GM12878 (cell line): ENCODE data around the gene PLEKHN1. TPM values are rescaled to one million over a fixed set of nuclear protein-coding genes. Genes with fewer than 3 reads are reported as not detected.

ENCODE experiments used
- ATAC-seq: fragments of 200-7000 bp; cut with Tn5 transposase; 3 replicates; pipeline ENCODE4 v1.9.1; 2020; ENCODE audit warnings: mild to moderate bottlenecking, moderate library complexity
- BruUV-seq: library from RNA; stranded (reverse); fragments of 400-500 nt; replicated peaks from 2 replicates; lab custom pipeline; 2021; lab: Mats Ljungman, UMichigan
- CTCF ChIA-PET: fragments of 300-600 bp; sonication (Branson Sonifier 250); formaldehyde crosslinking; extraction: SDS; loops from one replicate; lab custom pipeline; 2021; ENCODE audit warnings: inconsistent platforms; lab: Yijun Ruan, JAX
- POLR2A ChIA-PET: fragments of 350-600 bp; formaldehyde crosslinking; extraction: SDS; loops from one replicate; lab custom pipeline; 2021; ENCODE audit warnings: inconsistent platforms; lab: Charles Lee
- RAD21 ChIA-PET: fragments of 300-600 bp; sonication (Branson Sonifier 250); formaldehyde crosslinking; loops from one replicate; lab custom pipeline; 2023; ENCODE audit warnings: antibody characterized with exemption; ENCODE audit not compliant: unreplicated experiment; lab: Charles Lee
- SMC1A ChIA-PET: fragments of 300-600 bp; sonication (Branson Sonifier 250); formaldehyde crosslinking; loops from one replicate; lab custom pipeline; 2023; ENCODE audit not compliant: unreplicated experiment, uncharacterized antibody; lab: Charles Lee
- DNase-seq: peaks from one replicate; pipeline ENCODE4 v3.0.0-alpha.2; 2011; ENCODE audit warnings: low read depth, low spot score
- FAIRE-seq: peaks from 3 replicates; lab custom pipeline; 2011; peaks lifted over from hg19 to GRCh38; lab: Jason Lieb, UNC
- H2AFZ ChIP-seq: 2 replicates; pipeline ENCODE4 v1.6.0; 2011; ENCODE audit warnings: low read depth, low read length, control low read depth; ENCODE audit not compliant: control insufficient read depth
- H3K27ac ChIP-seq: 2 replicates; pipeline ENCODE4 v1.5.1; 2011; ENCODE audit warnings: control low read depth; ENCODE audit not compliant: control insufficient read depth, insufficient read depth
- H3K27me3 ChIP-seq, 2 experiments: replicated peaks in 1 of 2; 2 replicates each; pipeline versions ENCODE4 v1.6.0 to v1.6.1; 2011; ENCODE audit warnings: low read length in 1 of 2; ENCODE audit not compliant: control insufficient read depth in 2 of 2, insufficient read depth in 2 of 2
- H3K36me3 ChIP-seq, 2 experiments: 2 replicates each; pipeline ENCODE4 v1.5.1; 2011; ENCODE audit warnings: low read length in 1 of 2; ENCODE audit not compliant: control insufficient read depth in 2 of 2, insufficient read depth in 2 of 2
- H3K4me1 ChIP-seq: 2 replicates; pipeline ENCODE4 v1.6.1; 2011; ENCODE audit warnings: mild to moderate bottlenecking, low read length, moderate library complexity, mixed read lengths; ENCODE audit not compliant: control insufficient read depth, insufficient read depth
- H3K4me2 ChIP-seq: 2 replicates; pipeline ENCODE4 v1.6.0; 2011; ENCODE audit warnings: control low read depth; ENCODE audit not compliant: control insufficient read depth, insufficient read depth
- H3K4me3 ChIP-seq: fragments of 200-600 bp; sonication (generic); 2 replicates; pipeline ENCODE4 v1.5.1; 2016
- H3K79me2 ChIP-seq: 2 replicates; pipeline ENCODE4 v1.6.0; 2011; ENCODE audit warnings: low read length; ENCODE audit not compliant: control insufficient read depth, insufficient read depth
- H3K9ac ChIP-seq: 2 replicates; pipeline ENCODE4 v1.8.0; 2011; ENCODE audit warnings: low read length, control low read depth, mixed read lengths; ENCODE audit not compliant: control insufficient read depth, insufficient read depth
- H3K9me3 ChIP-seq: replicated peaks from 3 replicates; pipeline ENCODE4 v1.5.1; 2011; ENCODE audit warnings: mild to moderate bottlenecking, low read length; ENCODE audit not compliant: control insufficient read depth, insufficient read depth
- H4K20me1 ChIP-seq: 2 replicates; pipeline ENCODE4 v1.6.0; 2011; ENCODE audit not compliant: control insufficient read depth, insufficient read depth
- CBFB ChIP-seq: IDR thresholded peaks from 2 replicates; pipeline ENCODE4 v1.6.1; 2016; ENCODE audit warnings: antibody characterized with exemption, low read depth
- FOXK2 ChIP-seq: fragments of 450-650 bp; IDR thresholded peaks from 2 replicates; pipeline ENCODE4 v1.6.1; 2017; ENCODE audit warnings: mild to moderate bottlenecking, moderate library complexity
- FOXM1 ChIP-seq: IDR thresholded peaks from 2 replicates; pipeline ENCODE4 v1.6.1; 2012; ENCODE audit warnings: low read depth, mild to moderate bottlenecking, inconsistent platforms, low read length, moderate library complexity
- IRF4 ChIP-seq: IDR thresholded peaks from 2 replicates; pipeline ENCODE4 v1.6.1; 2011; ENCODE audit warnings: low read depth, low read length
- MAX ChIP-seq: IDR thresholded peaks from 2 replicates; pipeline ENCODE4 v1.6.1; 2012; ENCODE audit warnings: low read depth, low read length, improper control_type of control experiment
- MEF2B ChIP-seq: fragments of 450-650 bp; IDR thresholded peaks from 2 replicates; pipeline ENCODE4 v1.6.1; 2018; ENCODE audit warnings: mild to moderate bottlenecking, moderate library complexity; ENCODE audit not compliant: partially characterized antibody, poor library complexity, severe bottlenecking
- NFIC ChIP-seq: IDR thresholded peaks from 2 replicates; pipeline ENCODE4 v1.6.1; 2012; ENCODE audit warnings: low read depth, mild to moderate bottlenecking, inconsistent platforms, low read length, moderate library complexity
- NFYA ChIP-seq: IDR thresholded peaks from 2 replicates; pipeline ENCODE4 v1.6.1; 2011; ENCODE audit warnings: low read depth, mild to moderate bottlenecking, low read length, improper control_type of control experiment, borderline replicate concordance
- PBX3 ChIP-seq: IDR thresholded peaks from 2 replicates; pipeline ENCODE4 v1.6.1; 2011; ENCODE audit warnings: mild to moderate bottlenecking, low read depth, low read length, moderate library complexity; ENCODE audit not compliant: insufficient replicate concordance
- PML ChIP-seq: IDR thresholded peaks from 2 replicates; pipeline ENCODE4 v1.6.1; 2012; ENCODE audit warnings: low read length, inconsistent platforms
- RB1 ChIP-seq: fragments of 450-650 bp; formaldehyde crosslinking; IDR thresholded peaks from 2 replicates; pipeline ENCODE4 v1.6.1; 2017; ENCODE audit warnings: mild to moderate bottlenecking, borderline replicate concordance
- RELA ChIP-seq: fragments of 450-650 bp; IDR thresholded peaks from 2 replicates; pipeline ENCODE4 v1.8.0; 2014; ENCODE audit warnings: borderline replicate concordance; ENCODE audit not compliant: partially characterized antibody
- SMC3 ChIP-seq: IDR thresholded peaks from 2 replicates; pipeline ENCODE4 v1.6.1; 2011; ENCODE audit warnings: low read length, improper control_type of control experiment, borderline replicate concordance
- WRNIP1 ChIP-seq: IDR thresholded peaks from 2 replicates; pipeline ENCODE4 v1.6.1; 2011; ENCODE audit warnings: low read depth, low read length, improper control_type of control experiment, borderline replicate concordance
- ZBTB40 ChIP-seq: fragments of 450-650 bp; IDR thresholded peaks from 2 replicates; pipeline ENCODE4 v1.6.1; 2016; ENCODE audit warnings: mild to moderate bottlenecking, moderate library complexity, borderline replicate concordance
- ZNF207 ChIP-seq: fragments of 450-650 bp; IDR thresholded peaks from 2 replicates; pipeline ENCODE4 v1.6.1; 2014; ENCODE audit warnings: antibody characterized with exemption, mild to moderate bottlenecking, borderline replicate concordance
- ZSCAN29 ChIP-seq: fragments of 450-650 bp; IDR thresholded peaks from 2 replicates; pipeline ENCODE4 v1.6.1; 2017; ENCODE audit warnings: mild to moderate bottlenecking, moderate library complexity
- WGBS: methylation state at CpG from one replicate; pipeline ENCODE4 v1.1.6; 2016; ENCODE audit warnings: low lambda C conversion rate; ENCODE audit not compliant: insufficient replicate concordance, insufficient coverage; ENCODE audit errors: missing lambda C conversion rate; 5-methylcytosine and 5-hydroxymethylcytosine counted together
- in situ Hi-C: fragments of 300-500 bp; cut with MboI; formaldehyde crosslinking; loops from 9 replicates; pipeline ENCODE4 v1.14.3; 2018; ENCODE audit warnings: mixed read lengths
- intact Hi-C: fragments of 100-400 bp; cut with micrococcal nuclease; formaldehyde crosslinking; loops from one replicate; pipeline ENCODE4 v1.14.2; 2022; ENCODE audit not compliant: unreplicated experiment
- polyA plus RNA-seq, 11 experiments: library from polyadenylated mRNA; depleted of rRNA in 4 of 11; unstranded in 6 of 11; stranded (reverse) in 5 of 11; fragments of >200 nt; fragmentation: Nextera tagmentation in 4 of 11; fragmentation: Illumina TruSeq in 1 of 11; extraction: Ambion mirVana in 4 of 11; extraction: Trizol in 1 of 11; gene quantifications; 1 replicate in 1 of 11; 2 replicates in 10 of 11; pipeline versions ENCODE4 v1.2.1 to v1.2.3, GENCODE V29; 2011 to 2016; ENCODE audit warnings: inconsistent platforms in 2 of 11, missing spikeins in 2 of 11, low read depth in 1 of 11
- total RNA-seq, 4 experiments: library from RNA; depleted of rRNA in 3 of 4; stranded (reverse); fragments of >200 nt in 3 of 4; fragmentation: Illumina TruSeq in 1 of 4; extraction: Trizol in 1 of 4; gene quantifications; 2 replicates each; pipeline versions ENCODE4 v1.2.1 to v1.2.3, GENCODE V29; 2013 to 2021

The PLEKHN1 gene
- total and polyA plus RNA-seq, 10 of the 15 experiments (the other 5 are each of a cell fraction or from before 2014, with no cell fraction given), result 0.04 to 0.26 (median 0.18) TPM; not detected in 6

DNA sequence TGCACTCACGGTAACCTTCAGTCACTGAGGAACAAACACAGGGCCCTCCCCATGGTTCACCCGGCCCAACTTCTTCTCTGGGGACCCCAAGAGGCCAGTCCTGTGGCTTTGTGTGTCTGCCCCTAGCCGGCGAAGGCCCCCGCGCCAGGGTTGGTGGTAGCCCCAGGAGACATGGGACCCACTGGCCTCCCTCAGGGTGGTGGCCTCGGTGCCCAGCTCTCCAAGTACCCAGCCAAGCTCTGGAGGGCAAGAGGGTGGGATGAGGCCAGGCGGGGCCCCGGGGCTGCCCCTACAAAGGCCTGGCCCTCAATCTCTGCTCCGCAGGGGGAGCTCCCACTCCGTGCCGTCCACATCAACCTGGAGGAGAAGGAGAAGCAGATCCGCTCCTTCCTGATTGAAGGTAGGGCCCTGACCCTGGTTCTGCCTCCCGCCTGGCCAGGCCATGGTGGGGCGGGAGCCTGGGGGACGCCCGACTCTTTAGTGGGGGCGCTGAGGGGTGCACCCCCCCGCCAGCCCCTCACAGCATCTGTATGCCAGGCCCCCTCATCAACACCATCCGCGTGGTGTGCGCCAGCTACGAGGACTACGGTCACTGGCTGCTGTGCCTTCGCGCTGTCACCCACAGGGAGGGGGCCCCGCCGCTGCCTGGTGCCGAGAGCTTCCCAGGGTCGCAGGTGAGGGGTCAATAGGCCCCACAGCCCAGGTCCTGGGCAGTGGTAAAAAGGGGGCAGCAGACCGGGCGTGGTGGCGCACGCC, 5.6 kb downstream of the PLEKHN1 start:
- Histone ChIP-seq H3K27me3 (no peaks in the 10 kb centered on the region), H3K36me3 (no peaks in the 10 kb centered on the region), H2AFZ (no peak overlapping the region), H4K20me1 (no peaks in the 10 kb centered on the region), H3K4me3 (no peak overlapping the region), H3K9ac (no peak overlapping the region), H3K9me3 (no peaks in the 10 kb centered on the region), H3K4me1 (no peaks in the 10 kb centered on the region), H3K79me2 (no peaks in the 10 kb centered on the region), H3K4me2 (no peak overlapping the region), H3K27ac (no peak overlapping the region)
- intact Hi-C loops, result no loop called here
- in situ Hi-C loops, result no loop called here
- TF ChIP-seq PBX3, result no peak
- TF ChIP-seq RELA, result no peak
- TF ChIP-seq PML, result no peak
- no peak for TF ChIP-seq ZNF207
- no peak for TF ChIP-seq RB1
- no peak for TF ChIP-seq SMC3
- TF ChIP-seq IRF4, result no peak
- no peak for TF ChIP-seq ZBTB40
- TF ChIP-seq WRNIP1, result no peak
- TF ChIP-seq FOXK2, result no peak
- no peak for TF ChIP-seq FOXM1
- TF ChIP-seq CBFB, result no peak
- no peak for TF ChIP-seq ZSCAN29
- TF ChIP-seq MEF2B, result no peak
- no peak for TF ChIP-seq NFYA
- TF ChIP-seq MAX, result no peak
- no peak for TF ChIP-seq NFIC
- ChIA-PET RAD21 (no interaction called here), CTCF (interaction anchor here (1.3 kb wide), 1 partner anchor 92 kb away, joined by 3 read pairs; no protein-coding TSS in a partner anchor), POLR2A (no interaction called here), SMC1A (no interaction called here)
- BruUV-seq, result no TSS peak
- ATAC-seq, result no peak
- no peak for FAIRE-seq
- WGBS, result 63% methylated on average over 29 of the region's 34 CpGs
- no peak for DNase-seq
